RWPE1 (cell line): ENCODE data around the gene TMEM272.

ENCODE experiments used
- CTCF ChIA-PET: fragments of 350-600 bp; sonication (Branson Sonifier 250); formaldehyde crosslinking; extraction: SDS; loops from one replicate; lab custom pipeline; 2021; lab: Yijun Ruan, JAX
- POLR2A ChIA-PET: fragments of 400-600 bp; formaldehyde crosslinking; extraction: SDS; loops from one replicate; lab custom pipeline; 2020; ENCODE audit warnings: antibody characterized with exemption; ENCODE audit not compliant: low non-redundant PET; lab: Yijun Ruan, JAX
- DNase-seq: peaks from one replicate; pipeline ENCODE4 v3.0.0; 2012; ENCODE audit warnings: low spot score
- H3K27ac ChIP-seq: fragments of 450-650 bp; 2 replicates; pipeline ENCODE4 v1.5.1; 2017
- CTCF ChIP-seq: fragments of 450-650 bp; conservative IDR thresholded peaks from 2 replicates; pipeline ENCODE4 v1.5.1; 2017; ENCODE audit warnings: low read depth, mild to moderate bottlenecking

Gene TMEM272

GRCh38 chr13:51844862-51845573, at the start of gene TMEM272:
TSS of gene TMEM272 (minus strand) at chr13:51845177. CDS start at chr13:51838530, 6,647 bp downstream.
- peak; percentile 72 for TF ChIP-seq CTCF
- no peak within 1 kb of the TSS for H3K27ac ChIP-seq
- peak; percentile 62 for DNase-seq
- CTCF ChIA-PET: interaction anchor here (0.6 to 0.7 kb wide), 2 partner anchors 325 to 388 kb away, joined by 4 read pairs; no protein-coding TSS in a partner anchor
- POLR2A ChIA-PET: no interaction called here

- TF ChIP-seq CTCF: no peak
- no peak for DNase-seq
- ChIA-PET POLR2A (no interaction called here), CTCF (interaction anchor here (1.0 to 5.1 kb wide), 2 partner anchors 21 to 234 kb away, joined by 3 to 38 read pairs; partner anchors contain the start of gene NEK5)
- no peak overlapping the region for H3K27ac ChIP-seq
These were observed 49.3 kb upstream of the TMEM272 start for GRCh38 chr13:51894239-51894638.

- DNase-seq: no peak
- ChIA-PET POLR2A (no interaction called here), CTCF (interaction anchor here (0.5 to 5.1 kb wide), 2 partner anchors 63 to 235 kb away, joined by 4 to 38 read pairs; partner anchors contain the start of gene NEK5)
- no peak overlapping the region for H3K27ac ChIP-seq
- no peak for TF ChIP-seq CTCF
These were observed 47.7 kb upstream of the TMEM272 start for GRCh38 chr13:51892657-51893056.

GRCh38 chr13:51887468-51887867, 42.5 kb upstream of the TMEM272 start:
- CTCF ChIA-PET: no interaction called here
- DNase-seq: no peak
- H3K27ac ChIP-seq: no peak overlapping the region
- POLR2A ChIA-PET: no interaction called here
- TF ChIP-seq CTCF: no peak

- DNase-seq: no peak
- ChIA-PET CTCF (no interaction called here), POLR2A (no interaction called here)
- no peak for TF ChIP-seq CTCF
- H3K27ac ChIP-seq: no peak overlapping the region
These were observed 40.7 kb upstream of the TMEM272 start for GRCh38 chr13:51885651-51886050.

GRCh38 chr13:51883226-51883600, 38.2 kb upstream of the TMEM272 start:
- no peak overlapping the region for H3K27ac ChIP-seq
- ChIA-PET POLR2A (no interaction called here), CTCF (no interaction called here)
- no peak for TF ChIP-seq CTCF
- no peak for DNase-seq
